A172 (cell line): Measurements from ENCODE around the gene SKP1. TPM values are rescaled to one million over a fixed set of nuclear protein-coding genes. Genes with fewer than 3 reads are reported as not detected.

Experiments
- DNase-seq: peaks from one replicate; pipeline ENCODE4 v3.0.0-alpha.2; 2015; ENCODE audit warnings: low spot score
- total RNA-seq: library from RNA; depleted of rRNA; stranded (reverse); fragments of >200 nt; shearing (Covaris generic); gene quantifications from 2 replicates; pipeline ENCODE4 v1.2.3, GENCODE V29; 2014

SKP1 gene
- total RNA-seq, 1 experiment from 2014 or later = 590 TPM

GRCh38 chr5:134130239-134130945 lies 46.4 kb downstream of the SKP1 start:
- no peak for DNase-seq

- DNase-seq = no peak
These were observed 47.1 kb downstream of the SKP1 start for GRCh38 chr5:134129411-134130238.

GRCh38 chr5:134128648-134128995 lies 48.1 kb downstream of the SKP1 start:
- DNase-seq = no peak

- DNase-seq = no peak
These were observed 48.6 kb downstream of the SKP1 start for GRCh38 chr5:134127988-134128647.

- peak; percentile 89 for DNase-seq
These were observed 49.3 kb downstream of the SKP1 start for GRCh38 chr5:134127376-134127861.

GRCh38 chr5:134125039-134126015 lies 51.4 kb downstream of the SKP1 start:
- DNase-seq = peak; percentile 99

- DNase-seq = peak; percentile 96
These were observed 52.3 kb downstream of the SKP1 start for GRCh38 chr5:134124289-134125038.

- no peak for DNase-seq
These were observed 53.4 kb downstream of the SKP1 start for GRCh38 chr5:134123360-134123759.

GRCh38 chr5:134122530-134122929 lies 54.2 kb downstream of the SKP1 start:
- no peak for DNase-seq

GRCh38 chr5:134120386-134121138 lies 56.2 kb downstream of the SKP1 start:
- no peak for DNase-seq

- no peak for DNase-seq
These were observed 57.0 kb downstream of the SKP1 start for GRCh38 chr5:134119720-134120119.

GRCh38 chr5:134118212-134118835 lies 58.4 kb downstream of the SKP1 start:
- DNase-seq = no peak

GRCh38 chr5:134116789-134117761 lies 59.7 kb downstream of the SKP1 start:
- DNase-seq = no peak

- no peak for DNase-seq
These were observed 60.5 kb downstream of the SKP1 start for GRCh38 chr5:134116286-134116685.

GRCh38 chr5:134115806-134116175 lies 61.0 kb downstream of the SKP1 start:
- no peak for DNase-seq

- no peak for DNase-seq
These were observed 61.6 kb downstream of the SKP1 start for GRCh38 chr5:134114886-134115805.
